Glomerular visceral epithelial cell (primary cell): ENCODE measurements around the gene ANXA2R.
"Not testable (repeated sequence)": the region's sequence is repeated elsewhere in the genome, so short reads cannot be mapped to it uniquely, and the experiment has no call there.

Experiments used
- DNase-seq: peaks from one replicate; pipeline ENCODE4 v3.0.0-alpha.2; 2016; ENCODE audit errors: extremely low spot score

Gene ANXA2R

DNA sequence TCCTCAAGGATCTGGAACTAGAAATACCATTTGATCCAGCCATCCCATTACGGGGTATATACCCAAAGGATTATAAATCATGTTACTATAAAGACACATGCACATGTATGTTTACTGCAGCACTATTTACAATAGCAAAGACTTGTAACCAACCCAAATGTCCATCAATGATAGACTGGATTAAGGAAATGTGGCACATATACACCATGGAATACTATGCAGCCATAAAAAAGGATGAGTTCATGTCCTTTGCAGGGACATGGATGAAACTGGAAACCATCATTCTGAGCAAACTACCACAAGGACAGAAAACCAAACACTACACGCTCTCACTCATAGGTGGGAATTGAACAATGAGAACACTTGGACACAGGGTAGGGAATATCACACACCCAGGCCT lies 19.9 kb upstream of the ANXA2R start:
- DNase-seq: not testable (repeated sequence)

DNA sequence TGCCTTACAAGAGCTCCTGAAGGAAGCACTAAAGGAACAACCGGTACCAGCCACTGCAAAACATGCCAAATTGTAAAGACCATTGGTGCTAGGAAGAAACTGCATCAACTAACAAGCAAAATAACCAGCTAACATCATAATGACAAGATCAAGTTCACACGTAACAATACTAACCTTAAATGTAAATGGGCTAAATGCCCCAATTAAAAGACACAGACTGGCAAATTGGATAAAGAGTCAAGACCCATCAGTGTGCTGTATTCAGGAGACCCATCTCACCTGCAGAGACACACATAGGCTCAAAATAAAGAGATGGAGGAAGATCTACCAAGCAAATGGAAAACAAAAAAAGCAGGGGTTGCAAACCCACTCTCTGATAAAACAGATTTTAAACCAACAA lies 15.0 kb upstream of the ANXA2R start:
- not testable (repeated sequence) for DNase-seq

DNA sequence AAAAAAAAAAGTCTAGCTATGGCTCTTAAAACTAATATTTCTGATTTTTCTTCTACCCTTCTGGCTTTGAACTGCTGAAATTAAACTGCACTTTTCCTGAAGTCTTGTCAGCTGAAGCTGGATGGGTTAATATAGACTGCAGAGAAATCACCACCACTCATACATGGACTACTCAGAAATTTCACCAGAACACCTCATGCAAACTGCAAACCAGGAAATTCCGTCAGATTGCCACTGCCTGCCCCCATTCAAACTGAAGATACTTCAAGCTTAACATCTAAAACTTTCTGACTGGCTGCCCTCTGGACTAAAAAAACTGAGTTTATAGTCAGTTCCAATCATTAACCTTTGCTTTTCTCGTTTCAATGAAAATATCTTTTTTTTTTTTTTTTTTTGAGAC lies 11.6 kb upstream of the ANXA2R start:
- DNase-seq: peak; percentile 30

DNA sequence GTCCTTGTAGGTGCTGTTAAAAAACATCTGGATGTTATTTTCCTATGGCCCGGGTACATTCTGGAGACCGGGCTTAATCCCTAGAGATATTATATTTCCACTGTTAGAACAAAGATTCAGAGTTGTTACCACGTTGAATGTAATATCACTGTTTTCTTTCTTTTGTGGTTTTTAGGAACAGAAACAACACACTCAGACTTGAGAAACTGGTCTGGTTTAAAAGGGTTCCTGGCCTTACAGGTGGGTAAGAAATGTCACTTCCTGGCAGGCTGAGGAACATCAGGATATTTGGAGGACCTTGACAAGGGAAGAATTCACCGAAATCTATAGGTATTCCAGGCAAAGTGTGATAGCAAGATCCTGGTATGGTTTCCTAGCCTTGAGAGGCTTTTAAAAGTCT lies 10.3 kb upstream of the ANXA2R start:
- DNase-seq: no peak

DNA sequence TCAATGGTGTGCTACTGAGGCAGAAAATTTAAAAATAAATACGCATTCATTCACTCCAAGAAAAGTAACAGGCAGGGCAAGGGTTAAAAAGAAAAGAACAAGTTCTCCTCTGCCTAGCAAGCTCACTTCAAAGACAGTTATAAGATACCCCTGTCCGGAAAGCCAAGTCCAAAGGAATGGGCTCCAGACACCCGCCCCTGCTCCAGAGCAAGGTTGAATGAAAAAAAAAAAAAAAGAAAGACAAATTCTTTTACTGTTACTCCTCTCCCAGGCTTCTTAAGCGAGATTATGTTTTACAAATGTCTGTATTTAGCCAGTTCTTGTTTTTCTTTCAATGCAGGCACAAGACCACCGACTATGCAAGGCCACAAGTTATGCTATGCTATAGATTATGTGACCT lies 9.1 kb upstream of the ANXA2R start:
- DNase-seq: no peak

DNA sequence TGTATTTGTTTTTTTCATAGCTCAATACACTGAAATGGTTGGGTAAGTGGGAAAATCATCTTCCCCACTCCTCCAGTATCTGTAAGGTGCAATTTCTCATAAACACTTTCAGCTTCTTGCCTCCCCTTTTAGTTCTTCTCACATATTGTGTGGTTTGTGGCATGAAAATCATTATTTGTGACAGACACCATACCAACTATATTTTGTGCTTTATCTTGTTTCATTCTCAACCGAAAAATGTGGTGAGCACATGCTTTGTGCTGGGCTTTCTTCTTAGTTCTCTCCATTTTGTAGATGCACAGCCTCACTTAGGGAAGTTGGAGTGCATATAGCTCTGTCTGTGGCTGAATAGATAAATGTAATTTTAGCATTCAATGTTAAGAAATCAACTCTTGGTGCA lies 6.4 kb upstream of the ANXA2R start:
- no peak for DNase-seq

DNA sequence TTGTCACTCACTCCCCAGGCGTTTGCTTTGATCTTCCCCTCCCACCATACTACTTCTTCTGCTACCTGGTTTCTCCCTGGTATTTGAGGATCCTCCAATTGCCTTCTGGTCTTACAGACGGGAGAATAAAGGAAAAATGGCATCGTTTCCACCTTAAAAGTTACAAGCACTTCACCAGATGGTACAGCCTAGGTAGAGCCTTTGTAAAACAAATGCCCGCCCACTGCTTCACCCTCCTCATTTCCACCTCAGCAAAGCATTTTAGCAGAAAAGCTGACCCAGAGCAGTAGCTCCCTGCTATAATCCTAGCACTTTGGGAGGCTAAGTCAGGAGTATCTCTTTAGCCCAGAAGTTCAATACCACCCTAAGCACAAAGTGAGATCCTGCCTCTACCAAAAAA lies 5.1 kb upstream of the ANXA2R start:
- DNase-seq: no peak

DNA sequence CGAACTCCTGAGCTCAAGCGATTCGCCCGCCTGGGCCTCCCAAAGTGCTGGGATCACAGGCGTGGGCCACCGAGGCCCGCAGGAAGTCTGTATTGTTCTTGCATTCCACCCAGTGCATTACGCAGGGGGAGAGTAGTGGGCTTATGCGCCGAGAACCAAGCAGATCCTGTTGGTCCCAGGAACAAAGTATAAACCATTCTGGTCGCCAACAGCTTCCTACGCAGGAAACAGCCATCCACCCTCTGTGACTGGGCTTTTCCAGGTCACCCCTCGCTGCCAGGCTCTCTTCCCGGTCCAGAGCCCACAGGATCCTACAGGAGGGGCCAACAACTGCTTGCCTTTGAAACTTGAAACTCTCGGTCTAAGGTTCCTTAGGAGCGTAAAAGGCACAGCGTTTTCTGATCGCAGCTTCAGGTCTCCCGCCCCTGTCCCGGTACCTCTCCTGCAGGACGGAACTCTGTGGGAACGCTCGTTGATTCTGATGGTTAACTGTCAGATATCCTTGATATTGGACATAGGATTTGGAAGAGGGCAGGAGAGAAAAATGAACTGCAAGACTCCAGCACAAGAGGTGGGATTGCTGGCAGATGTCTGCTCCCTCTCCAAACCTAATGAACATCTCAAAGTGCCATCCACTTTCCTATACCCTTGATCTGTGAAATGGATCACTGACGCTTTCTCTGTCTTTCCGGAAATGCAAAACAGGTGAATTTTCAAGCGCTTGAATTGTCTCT lies 4.2 kb upstream of the ANXA2R start:
- peak; percentile 85 for DNase-seq

DNA sequence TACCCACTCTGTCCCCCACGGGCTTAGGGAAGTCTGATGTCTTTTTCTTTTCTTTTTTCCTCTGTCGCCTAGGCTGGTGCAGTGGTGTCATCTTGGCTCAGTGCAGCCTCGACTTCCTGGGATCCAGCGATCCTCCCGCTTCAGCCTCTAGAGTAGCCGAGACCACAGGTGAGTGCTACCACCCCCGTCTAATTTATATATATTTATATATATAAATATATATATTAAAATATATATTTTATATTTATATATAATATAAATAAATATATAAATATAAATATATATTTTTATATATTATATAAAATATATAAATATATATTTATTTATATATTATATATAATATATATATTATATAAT lies 3.3 kb upstream of the ANXA2R start:
- DNase-seq: no peak

DNA sequence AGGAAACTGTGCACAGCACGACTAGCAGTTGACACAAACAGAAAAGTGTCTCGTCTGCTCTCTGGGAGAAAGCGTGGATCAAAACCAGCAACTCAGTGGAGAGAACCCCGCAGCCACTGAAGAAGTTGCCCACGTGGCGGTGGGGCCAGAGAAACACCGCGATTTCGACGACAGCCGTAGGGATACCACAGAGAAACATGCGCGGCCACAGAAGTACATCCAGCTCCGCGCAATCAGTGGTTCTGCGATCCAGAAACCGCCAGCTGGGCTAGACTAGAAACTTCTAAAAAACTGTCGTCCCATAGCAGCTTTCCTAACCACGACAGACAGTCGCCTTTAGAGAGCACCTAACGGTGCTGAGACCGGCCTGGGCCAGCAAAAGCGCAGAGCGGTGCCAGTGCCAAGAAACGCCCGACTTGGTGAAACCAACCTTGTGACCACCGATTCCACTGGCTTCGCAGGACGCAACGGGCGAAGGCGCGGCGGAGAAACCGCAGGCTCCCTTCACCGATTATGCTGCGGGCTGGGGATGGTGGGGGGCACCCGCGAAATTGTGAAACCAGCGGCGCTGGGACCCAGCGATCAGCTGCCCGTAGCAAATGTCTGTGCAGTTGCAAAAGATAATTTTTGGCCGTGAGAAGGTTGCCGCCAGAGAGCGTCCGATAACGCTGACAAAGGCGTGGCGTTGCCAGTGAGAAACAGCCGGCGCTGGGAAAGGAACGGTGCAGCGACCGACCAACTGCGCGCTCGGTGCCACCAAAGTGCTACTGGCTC lies 2.7 kb upstream of the ANXA2R start:
- peak; percentile 81 for DNase-seq

DNA sequence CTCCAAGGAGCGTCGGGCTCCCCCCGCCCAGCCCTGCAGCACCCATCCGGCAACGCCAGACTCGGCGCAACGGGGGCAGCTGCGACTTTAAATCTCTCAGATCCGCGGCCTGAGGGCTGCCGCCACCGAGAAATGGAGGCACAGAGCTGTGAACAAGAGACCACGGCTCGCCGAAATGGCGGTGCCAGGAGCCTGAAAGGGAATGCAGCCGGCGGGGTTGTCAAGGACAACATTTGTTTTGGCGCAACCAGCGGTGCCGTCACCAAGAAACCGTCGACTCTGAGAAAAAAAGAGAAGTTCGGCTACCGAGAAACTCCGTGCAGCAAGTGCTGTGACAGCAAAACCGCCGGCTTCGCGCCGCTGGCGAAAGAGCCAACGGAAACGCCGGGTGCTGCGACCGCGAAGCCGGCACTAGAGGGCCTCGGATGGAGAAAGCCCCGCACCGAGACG lies 2.1 kb upstream of the ANXA2R start:
- peak; percentile 80 for DNase-seq

DNA sequence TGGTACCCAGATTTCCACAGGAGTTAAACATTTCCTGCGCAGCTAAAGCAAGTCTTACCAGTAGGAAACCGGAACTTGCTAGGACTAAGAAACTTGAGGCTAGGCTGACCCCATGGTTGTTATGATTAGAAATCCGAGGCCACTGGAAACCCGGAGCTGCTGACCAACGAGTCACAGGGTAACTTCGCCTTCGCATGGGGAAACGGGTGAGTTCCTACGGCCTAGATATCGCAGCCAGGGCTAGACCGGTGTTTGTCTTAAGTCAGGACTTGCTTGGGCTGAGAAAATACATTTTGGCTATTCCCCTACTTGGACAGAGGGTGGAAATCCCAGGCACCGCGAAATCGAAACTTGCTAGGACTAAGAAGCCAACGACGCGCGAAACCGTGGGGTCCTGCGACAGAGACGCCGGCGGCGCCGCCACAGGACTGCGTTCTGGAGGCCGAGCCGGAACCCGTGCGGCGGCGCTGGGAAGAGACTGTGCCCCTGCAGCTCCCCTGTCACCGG lies 1.6 kb upstream of the ANXA2R start:
- DNase-seq: peak; percentile 84

DNA sequence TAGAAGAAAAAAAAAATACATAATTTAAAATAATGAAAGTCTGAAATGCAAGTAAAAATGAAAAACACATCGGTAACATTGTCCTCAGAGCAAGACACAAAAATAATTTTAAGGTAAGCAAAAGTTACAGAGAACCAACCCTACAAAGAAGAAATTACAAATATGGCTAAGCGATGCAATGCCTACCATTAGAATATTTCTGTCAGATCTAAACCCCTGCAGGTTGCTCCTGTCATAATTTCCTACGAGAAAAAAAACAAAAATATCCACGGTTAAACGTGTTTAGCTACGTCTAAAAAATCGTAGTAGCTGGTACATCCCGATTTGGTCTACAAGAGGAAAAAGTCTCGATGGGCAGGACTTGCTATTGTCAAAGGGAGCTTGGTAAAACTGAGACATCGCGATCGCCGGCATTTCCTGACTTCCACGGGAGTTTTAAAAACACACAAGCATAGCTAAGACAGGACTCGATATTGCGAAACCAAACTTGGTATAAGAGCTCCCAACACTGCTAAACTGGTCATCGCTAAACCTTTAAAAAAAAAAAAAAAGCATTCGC lies 1.1 kb upstream of the ANXA2R start:
- DNase-seq: no peak

DNA sequence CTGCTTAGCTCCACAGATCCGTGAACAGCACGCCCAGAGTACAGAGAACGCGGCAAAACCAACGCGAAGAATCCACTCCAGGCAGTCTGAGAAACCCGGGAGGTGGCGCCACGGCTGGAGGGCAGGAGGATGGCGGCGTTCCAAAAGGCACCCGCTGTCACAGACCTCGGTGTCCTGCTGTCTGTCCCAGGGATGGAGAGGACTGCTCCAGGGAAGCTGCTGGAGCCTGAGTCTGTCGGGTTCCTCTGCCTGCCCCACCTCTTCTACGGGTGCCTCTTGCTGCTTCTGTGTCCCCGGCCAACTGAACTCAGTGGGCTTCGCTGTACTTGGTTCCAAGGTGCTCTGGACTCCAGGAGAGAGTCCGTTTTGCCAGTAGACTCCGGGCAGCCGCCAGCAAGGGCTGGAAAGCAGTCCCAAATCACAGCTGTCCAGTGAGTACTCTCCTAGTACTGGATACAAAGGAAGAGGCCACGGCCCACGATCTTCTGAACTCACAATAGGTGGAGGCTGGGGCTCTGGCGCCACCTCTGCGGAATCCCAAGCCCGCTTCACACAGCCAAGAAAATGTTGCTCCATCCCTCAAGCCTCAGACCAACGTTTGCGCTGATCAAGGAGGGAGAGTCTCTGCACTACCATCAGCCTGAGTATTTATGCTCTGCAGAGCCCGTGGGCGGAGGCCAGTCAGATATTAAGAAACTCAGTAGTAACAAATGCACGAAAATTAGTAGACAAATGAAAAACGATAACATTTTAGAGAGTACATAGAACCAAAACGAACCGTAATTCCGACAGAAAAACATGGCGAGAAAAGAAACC lies 440 bp downstream of the ANXA2R start:
- peak; percentile 85 for DNase-seq

DNA sequence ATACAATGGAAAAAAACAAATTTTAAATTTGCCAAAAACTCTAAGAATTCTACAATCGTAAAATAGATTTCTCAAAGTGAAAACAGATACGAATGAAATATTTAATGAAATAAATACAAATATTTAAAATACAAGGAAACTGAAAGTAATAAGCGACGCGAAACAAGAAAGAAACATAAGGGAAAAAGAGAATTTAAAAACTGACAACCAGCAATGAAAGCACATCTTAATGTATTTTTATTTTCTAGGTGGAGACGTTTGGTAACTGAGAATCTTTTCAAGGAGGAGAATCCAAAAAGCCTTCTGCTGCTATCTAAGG lies 1.0 kb downstream of the ANXA2R start:
- DNase-seq: no peak

DNA sequence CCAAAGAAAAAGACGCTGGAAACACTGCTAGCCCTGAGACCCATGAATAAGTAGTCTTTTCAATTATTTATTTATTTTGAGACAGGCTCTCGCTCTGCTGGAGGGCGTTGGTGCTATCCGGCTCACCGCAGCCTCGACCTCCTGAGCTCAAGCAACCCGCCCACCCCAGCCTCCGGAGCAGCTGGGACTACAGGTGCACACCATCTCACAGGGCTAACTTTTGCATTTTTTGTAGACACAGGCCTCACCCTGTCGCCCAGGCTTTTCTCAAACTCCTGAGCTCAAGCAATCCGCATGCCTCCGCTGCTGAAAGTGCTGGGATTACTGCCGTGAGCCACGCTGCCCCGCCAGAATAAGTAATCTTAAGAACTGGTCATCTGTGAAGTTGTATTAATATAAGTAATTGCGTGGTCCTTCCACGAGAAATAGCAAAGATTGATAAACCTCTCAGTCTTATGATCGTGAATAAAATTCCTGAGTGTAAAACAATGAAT lies 1.6 kb downstream of the ANXA2R start:
- DNase-seq: peak; percentile 85

DNA sequence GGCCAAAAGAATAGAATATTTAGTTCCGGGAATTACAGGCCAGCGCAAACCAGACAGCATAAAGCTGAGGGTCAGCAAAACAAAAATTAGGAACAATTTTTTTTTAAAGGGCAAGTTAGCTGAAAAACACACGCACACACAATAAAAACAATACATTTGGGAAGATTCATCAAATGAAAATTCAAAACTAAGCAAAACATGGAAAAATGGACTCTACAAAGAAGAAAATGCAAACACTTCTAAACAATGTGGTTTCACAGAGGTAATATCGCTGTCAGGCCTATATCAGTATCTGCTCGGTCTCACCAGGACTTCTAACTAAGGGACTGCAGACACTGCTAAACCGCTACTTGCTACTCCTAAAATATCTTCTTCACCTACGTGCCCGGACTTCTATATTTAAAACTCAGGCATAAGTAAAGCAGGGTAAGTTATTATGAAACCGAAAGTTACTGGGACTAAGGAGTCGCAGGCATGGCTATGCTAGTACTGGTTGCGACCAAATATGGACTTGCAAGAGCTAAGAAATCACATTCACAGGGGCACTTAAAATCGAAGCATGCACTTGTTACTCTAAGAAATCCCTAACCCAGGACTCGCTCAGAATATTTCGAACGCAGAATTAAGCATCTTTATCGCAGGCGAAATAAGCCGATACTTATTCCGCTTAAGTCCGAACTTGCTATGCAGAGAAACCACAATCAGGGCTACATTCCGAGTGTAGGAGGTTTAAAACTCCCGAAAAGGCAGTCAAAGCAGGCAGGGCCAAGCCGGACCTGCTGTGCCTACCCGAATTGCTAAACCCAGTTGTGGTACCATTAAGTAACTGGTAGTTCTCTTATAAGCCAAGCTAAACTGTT lies 2.3 kb downstream of the ANXA2R start:
- peak; percentile 81 for DNase-seq

DNA sequence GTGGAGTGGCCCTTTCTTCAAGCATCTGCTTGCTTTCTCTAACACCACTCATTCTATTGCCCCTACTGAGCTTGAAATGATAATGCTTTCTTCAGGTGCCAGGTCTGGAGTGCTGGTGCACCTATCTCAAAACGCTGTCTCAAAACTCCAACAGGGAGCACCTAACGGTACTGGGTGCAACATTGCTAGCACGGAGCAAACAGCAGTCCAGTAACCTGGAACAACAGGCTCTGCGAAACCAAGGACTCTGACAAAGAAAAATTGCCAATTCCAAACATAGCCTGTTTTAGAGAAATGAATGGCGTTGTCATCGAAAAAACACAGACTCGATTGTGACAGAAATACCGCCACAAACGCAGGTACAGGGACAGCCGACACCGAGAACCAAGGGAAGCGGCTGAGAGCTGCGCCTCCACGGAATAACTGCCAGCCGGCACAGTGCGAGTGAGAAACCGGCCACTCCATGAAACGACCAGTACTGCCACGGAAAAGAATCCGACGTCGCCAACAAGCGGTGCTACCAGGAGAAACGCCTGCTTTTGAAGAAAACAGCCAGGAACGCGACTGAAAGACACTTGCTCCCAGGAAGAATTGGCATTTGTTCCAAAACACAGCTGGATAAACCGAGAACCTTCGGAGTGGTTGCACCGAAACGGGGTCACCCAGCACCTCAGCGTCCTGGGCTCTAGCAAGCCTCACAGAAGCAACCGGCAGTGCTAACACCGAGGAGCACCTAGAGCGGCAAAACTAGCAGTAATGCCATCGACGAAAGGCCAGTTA lies 3.1 kb downstream of the ANXA2R start:
- peak; percentile 51 for DNase-seq

DNA sequence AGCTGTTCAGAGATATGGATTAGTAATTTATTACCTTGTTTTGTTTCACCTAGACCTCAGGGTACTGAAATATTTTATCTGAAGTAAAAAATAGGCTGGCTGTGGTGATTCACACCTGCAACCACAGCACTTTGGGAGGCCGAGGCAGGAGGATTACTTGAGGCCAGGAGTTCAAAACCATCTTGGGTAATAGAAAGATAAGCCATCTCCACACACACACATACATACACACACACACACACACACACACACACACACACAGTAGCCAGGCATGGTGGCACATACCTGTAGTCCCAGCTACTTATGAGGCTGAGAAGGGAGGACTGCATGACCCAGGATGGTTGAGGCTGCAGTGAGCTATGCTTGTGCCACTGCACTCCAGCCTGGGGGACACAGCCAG lies 3.7 kb downstream of the ANXA2R start:
- DNase-seq: no peak

DNA sequence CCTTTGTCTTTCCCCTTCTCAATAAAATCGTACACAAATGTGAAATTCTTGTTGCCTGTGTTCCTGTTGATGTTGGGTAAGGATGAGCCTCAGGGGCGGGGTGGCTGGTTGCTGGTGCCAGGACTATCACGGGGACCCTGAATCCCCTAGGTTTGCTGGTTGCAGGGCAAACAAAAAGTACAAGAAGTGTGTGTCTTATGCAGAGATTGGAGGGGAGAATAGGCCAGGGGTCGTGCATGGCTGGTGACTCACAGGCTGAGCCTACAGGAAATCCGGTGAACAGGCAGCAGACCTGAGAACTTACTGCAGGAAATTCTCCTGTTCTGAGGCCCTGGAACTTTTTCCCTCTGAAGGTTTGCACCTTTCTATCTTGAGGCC lies 5.5 kb downstream of the ANXA2R start:
- peak; percentile 78 for DNase-seq
